Panc1 (cell line): Measurements from ENCODE around the gene STRAP.

Experiments
- CTCF ChIP-seq: fragments of 450-650 bp; IDR thresholded peaks from 2 replicates; pipeline ENCODE4 v1.5.1; 2017; ENCODE audit warnings: mild to moderate bottlenecking
- POLR2AphosphoS5 ChIP-seq: IDR thresholded peaks from 2 replicates; pipeline ENCODE4 v1.6.1; 2012; ENCODE audit warnings: mild to moderate bottlenecking, low read depth, low read length, moderate library complexity

GRCh38 chr12:15910468-15910863 is 28.3 kb downstream of the STRAP start:
- no peak for TF ChIP-seq CTCF
- TF ChIP-seq POLR2AphosphoS5: no peak
